NCI-H1092 treated with DMSO at 0.1 percent for 48 hours (cell line): ENCODE measurements around the gene KLF6.
"Not testable (repeated sequence)": the region's sequence is repeated elsewhere in the genome, so short reads cannot be mapped to it uniquely, and the experiment has no call there.

ENCODE experiments used
- DNase-seq: peaks from one replicate; lab custom pipeline; 2025; lab: John Stamatoyannopoulos, UW

KLF6 gene

GRCh38 chr10:3756360-3756740 lies 28.7 kb downstream of the KLF6 start:
- DNase-seq, result no peak

- no peak for DNase-seq
Measured at GRCh38 chr10:3755440-3756359, 29.3 kb downstream of the KLF6 start.

GRCh38 chr10:3754727-3755439 lies 30.1 kb downstream of the KLF6 start:
- DNase-seq, result no peak

GRCh38 chr10:3750854-3751253 lies 34.2 kb downstream of the KLF6 start:
- no peak for DNase-seq

GRCh38 chr10:3750006-3750816 lies 34.8 kb downstream of the KLF6 start:
- DNase-seq, result no peak

GRCh38 chr10:3749600-3749999 lies 35.4 kb downstream of the KLF6 start:
- no peak for DNase-seq

- DNase-seq, result no peak
Measured at GRCh38 chr10:3749011-3749410, 36.0 kb downstream of the KLF6 start.

- no peak for DNase-seq
Measured at GRCh38 chr10:3748484-3748883, 36.5 kb downstream of the KLF6 start.

- DNase-seq, result no peak
Measured at GRCh38 chr10:3747984-3748383, 37.0 kb downstream of the KLF6 start.

GRCh38 chr10:3747248-3747960 lies 37.6 kb downstream of the KLF6 start:
- no peak for DNase-seq

- no peak for DNase-seq
Measured at GRCh38 chr10:3746634-3747033, 38.4 kb downstream of the KLF6 start.

- DNase-seq, result peak; percentile 65
Measured at GRCh38 chr10:3745521-3745920, 39.5 kb downstream of the KLF6 start.

- DNase-seq, result no peak
Measured at GRCh38 chr10:3741688-3742461, 43.1 kb downstream of the KLF6 start.

GRCh38 chr10:3740157-3740871 lies 44.7 kb downstream of the KLF6 start:
- DNase-seq, result no peak

GRCh38 chr10:3738855-3739350 lies 46.1 kb downstream of the KLF6 start:
- DNase-seq, result no peak

GRCh38 chr10:3737864-3738263 lies 47.1 kb downstream of the KLF6 start:
- DNase-seq, result no peak

GRCh38 chr10:3735175-3735574 lies 49.8 kb downstream of the KLF6 start:
- no peak for DNase-seq

- DNase-seq, result no peak
Measured at GRCh38 chr10:3734111-3734510, 50.9 kb downstream of the KLF6 start.

GRCh38 chr10:3732183-3732582 lies 52.8 kb downstream of the KLF6 start:
- not testable (repeated sequence) for DNase-seq

- no peak for DNase-seq
Measured at GRCh38 chr10:3729397-3729976, 55.5 kb downstream of the KLF6 start.
